HG02852 (cell line): ENCODE data around the gene GREM1.

ENCODE experiments used
- ATAC-seq: cut with Tn5 transposase; IDR thresholded peaks from one replicate; pipeline ENCODE4 v1.9.1; 2021; ENCODE audit warnings: mild to moderate bottlenecking, moderate library complexity; ENCODE audit not compliant: unreplicated experiment

Gene GREM1

DNA sequence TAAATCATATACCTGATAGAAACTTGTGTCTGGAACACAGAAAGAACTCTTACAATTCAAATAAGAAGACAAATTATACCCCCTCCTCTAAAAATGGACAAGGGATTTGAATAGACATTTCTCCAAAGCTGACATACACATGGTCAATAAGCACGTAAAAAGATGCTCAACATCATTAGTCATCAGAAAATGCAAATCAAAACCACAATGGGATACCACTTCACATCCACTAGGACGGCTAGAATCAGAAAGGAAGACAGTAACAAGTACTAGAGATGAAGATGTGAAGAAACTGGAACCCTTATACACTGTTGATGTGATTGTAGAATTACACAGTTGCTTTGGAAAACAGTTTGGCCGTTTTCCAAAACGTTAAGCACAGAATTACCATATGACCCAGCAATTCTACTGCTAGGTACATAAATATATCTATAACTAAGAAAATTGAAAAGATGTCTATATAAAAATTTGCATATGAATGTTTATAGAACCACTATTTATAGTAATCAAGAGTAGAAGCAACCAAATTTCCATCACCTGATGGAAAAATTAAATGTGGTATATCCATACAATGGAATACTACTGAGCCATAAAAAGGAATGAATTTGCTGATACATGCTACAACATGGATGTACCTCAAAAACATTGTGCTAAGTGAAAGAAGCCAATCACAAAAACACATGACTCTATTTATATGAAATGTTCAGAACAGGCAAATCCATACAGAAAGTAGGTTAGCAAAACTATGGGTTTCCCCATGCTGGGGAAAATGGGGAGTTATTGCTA lies 60.8 kb downstream of the GREM1 start:
- no peak for ATAC-seq

DNA sequence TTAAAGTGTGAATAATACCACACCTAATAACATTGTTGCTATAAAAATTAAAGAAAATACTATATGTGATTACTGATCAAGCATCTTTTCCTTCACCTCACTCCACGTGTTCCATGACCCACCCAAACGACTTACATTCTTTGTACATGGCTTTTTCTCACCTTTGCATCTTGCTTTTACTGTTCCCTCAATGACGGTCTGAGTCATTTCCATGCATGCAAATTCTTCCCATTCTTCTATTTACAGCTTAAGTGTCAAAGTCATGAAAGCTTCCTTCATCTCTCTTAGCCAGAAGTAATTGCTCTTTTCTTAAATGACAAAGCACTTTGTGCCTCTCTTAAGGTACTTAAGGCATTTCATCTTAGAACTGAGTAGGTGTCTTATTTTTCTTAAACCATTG lies 64.0 kb downstream of the GREM1 start:
- ATAC-seq = no peak

DNA sequence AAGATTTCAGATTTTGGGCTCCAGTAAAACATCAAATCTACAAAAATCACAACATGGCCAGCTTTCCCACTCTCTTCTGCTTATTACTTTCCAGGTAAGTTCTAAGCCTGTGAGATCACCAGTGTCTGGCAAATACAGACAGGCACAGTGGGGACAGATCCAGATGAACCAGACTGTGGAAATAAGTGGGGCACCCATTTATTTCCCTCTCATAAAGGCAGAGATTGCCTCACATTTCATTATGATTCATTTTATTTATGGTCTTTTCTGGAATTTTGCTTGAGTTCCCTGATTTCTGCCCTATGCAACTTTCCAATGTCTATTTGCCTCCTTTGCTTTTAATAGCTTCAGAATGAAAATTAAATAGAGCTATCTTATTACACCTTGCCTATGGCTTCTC lies 66.8 kb downstream of the GREM1 start:
- no peak for ATAC-seq

DNA sequence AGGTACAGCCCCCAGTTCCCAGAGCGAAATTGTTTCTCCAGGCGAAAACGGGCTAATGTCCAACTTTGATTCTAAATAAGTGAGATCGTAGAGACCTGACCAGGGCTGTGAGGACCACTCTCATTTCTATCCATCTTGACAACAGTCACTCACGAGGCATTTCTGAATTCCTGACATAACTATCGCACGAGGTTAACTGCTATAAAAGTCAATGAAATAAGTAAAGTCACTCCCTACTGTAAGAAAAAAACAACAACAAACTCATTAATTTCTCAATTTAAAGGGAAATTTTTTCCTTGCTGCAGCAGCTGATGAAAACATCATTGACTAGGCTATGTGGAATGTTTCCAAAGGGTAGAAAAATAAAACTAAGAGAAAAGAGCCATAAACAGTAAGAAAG lies 69.1 kb downstream of the GREM1 start:
- ATAC-seq = no peak

DNA sequence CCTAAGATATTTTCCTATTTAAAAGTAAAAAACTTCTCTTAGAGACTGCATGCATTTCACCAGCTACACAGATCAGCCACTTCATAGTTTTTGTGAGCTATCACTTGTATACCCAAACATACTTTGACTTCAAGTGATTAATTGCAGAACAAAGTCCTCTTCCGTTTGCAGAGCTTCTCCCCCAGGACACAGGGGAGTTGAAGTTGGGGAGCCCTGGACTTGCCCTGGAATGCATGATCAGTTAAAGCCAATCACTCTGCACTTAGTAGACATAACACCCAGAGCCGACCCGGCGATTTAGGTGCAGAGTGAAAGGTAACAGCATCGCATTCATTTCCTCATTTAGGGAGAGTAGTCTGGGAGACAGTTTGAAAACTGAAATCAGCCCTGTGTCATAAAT lies 70.1 kb downstream of the GREM1 start:
- no peak for ATAC-seq

DNA sequence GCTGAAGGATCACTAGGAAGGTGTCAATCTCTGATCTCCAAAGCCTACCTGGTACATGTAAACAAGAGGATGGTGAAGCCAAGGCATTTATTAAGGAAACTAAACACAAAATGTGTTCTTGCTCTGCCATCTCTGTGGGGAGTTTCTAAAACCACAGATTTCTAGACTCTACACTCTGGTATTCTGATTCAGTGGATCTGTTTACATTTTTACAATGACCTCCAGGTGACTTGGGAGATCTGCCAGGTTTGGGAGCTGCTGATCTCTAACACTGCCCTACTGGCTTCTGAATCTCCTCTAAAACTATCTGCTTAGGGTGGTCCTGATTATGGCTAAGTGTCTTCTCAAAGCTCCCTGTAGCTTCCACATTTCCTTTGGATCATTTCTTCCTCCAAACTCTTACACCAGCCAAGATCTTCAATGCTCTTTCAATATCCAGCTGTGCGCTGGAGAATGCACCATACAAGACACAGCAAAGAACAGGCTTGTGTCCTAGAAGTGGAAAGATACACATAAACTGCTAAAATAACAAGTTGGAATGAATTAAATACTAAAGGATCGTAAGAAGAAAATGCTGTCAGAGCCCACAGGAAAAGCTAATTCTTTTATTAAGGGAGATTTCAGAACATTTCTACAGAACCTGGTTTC lies 72.7 kb downstream of the GREM1 start:
- no peak for ATAC-seq

DNA sequence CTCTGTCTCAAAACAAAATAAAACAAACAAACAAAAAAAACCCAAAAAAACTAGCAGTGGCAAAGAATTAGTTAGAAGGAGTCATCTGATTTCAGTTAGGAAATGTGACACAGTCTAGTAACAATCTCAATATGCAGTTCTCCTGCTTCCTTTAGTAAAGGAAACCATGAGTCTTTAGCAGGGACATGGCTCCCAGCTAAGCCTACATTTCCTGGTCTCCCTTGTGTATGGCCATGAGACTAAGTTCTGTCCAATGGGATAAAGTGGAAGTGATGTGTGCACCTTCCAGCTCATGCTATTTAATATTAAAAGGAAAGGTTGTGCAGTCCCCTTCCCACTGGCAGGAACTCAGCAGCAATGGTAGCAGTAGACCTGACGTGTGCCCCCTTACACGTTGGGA lies 74.6 kb downstream of the GREM1 start:
- no peak for ATAC-seq
